ENCODE measurements around the gene TENT5A.
"Not testable (repeated sequence)": the region's sequence is repeated elsewhere in the genome, so short reads cannot be mapped to it uniquely, and the experiment has no call there.

The TENT5A gene

DNA sequence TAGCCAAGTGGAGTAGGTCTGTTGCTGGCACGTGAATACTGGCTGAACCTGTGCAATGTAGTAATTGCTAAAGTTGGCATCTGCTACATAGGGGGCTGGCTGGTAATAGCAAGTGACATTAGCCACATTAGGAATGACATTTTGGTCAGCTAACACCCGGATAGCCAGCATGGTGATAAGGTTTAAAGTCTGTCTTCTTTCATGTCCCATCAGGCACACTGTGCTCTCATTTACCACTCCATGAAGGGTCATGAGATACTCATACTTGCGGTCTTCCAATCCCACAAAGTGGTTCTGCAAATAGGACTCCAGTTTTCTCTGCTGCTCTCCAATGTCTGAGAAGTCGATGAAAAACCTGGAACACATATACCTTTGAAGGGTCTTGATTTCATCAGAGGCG lies 2.8 kb downstream of the TENT5A start:
- DNase-seq = no peak

DNA sequence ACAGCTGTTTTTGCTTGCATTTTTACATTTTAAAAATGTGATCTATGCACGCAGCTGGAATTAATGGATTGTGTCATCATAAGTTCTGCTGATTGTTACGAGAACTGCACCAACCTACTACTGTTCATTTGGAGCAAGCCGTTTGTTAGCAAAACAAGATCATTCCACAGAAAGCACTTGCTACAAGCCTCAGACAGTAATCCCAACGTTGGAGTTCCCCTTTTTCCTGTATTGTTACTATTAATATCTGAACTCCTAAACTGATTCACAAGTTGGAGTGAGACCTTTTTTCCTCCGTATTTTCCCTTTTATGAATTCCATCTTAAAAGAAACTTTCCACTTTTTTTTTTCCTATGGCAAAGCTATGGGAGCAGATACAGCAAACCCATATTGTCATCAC lies 3.5 kb downstream of the TENT5A start:
- DNase-seq = no peak

DNA sequence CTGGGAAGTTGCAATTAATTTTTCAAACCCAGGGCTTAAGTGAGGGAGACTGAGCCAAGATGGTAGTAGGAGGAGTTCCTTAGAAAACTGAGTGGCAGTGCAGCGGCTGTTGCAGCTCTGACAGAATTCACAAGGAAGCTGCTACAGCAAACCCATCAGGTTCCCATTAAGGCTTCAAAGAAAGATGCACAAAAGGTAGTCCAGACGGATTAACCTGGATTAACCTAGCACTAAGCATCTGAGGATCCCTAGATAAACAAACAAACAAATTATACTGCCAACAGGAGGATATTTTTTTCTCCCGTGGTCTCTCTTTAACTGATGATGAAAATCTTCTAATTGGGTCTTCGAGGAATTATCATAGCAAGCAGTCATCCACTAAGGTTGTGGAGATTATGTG lies 5.2 kb downstream of the TENT5A start:
- no peak for DNase-seq

DNA sequence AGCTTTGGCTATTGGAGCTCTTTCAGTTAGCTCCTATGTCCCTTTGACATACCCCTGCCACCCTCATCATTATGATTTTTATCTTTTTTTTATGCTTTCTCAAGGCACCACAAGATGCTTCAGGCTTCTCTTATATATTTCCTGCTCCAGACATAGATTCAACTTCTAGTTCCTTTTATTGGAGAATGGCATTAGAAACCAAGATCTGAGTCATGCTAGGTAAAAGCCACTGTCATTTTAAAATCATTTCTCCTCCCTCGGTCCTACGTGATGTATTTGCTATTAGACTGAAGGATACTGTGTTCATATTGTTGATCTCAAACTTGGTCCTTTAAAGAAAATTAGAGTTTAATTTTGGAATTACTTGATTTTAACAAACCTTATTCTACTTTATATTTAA lies 8.3 kb downstream of the TENT5A start:
- no peak for DNase-seq

DNA sequence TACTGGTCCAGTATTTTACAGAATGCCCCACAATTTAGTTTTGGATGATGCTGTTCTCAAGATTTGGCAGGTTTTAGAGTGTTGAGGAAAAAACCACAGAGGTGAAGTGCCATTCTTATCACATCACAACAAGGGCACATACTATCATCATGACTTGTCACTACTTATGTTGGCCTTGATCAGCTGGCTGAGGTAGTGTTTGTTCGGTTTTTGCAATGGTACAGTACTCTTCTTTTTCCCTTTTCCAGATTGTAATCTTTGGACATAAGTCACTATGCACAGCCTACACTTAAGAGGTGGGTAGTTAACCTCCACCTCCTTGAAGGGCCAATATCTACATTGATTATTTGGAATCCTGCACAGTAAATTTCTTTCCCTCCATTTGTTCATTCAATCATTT lies 8.8 kb downstream of the TENT5A start:
- no peak for DNase-seq

DNA sequence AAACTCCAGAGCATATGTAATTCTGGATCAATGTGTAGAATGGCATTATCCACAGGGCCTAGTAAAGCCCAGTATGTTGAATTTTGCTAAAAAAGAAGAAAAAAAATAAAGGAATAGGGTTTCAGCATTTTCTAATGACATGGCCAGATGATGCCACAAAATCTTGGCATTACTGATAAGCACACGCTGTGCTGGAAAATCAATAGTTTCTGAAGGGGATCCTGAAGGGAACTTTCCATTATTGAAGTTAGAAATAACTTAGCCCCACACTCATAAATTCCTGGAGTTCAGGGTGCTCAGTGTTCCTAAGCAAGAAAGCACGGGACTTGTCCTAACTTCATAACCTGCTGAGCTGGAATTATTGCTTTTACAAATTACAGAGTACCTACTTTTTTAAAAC lies 10.8 kb downstream of the TENT5A start:
- DNase-seq = no peak

DNA sequence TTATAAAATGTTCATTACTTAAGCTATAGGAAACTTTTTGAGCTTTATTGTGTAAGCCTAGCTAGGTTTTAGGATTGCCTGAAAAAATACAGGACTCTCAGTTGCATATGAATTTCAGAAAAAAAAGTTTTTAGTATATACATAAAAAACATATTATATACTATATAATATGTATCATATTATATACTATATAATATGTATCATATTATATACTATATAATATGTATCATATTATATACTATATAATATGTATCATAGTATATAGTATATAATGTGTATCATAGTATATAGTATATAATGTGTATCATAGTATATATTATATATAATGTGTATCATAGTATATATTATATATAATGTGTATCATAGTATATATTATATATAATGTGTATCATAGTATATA lies 11.9 kb downstream of the TENT5A start:
- DNase-seq = not testable (repeated sequence)

DNA sequence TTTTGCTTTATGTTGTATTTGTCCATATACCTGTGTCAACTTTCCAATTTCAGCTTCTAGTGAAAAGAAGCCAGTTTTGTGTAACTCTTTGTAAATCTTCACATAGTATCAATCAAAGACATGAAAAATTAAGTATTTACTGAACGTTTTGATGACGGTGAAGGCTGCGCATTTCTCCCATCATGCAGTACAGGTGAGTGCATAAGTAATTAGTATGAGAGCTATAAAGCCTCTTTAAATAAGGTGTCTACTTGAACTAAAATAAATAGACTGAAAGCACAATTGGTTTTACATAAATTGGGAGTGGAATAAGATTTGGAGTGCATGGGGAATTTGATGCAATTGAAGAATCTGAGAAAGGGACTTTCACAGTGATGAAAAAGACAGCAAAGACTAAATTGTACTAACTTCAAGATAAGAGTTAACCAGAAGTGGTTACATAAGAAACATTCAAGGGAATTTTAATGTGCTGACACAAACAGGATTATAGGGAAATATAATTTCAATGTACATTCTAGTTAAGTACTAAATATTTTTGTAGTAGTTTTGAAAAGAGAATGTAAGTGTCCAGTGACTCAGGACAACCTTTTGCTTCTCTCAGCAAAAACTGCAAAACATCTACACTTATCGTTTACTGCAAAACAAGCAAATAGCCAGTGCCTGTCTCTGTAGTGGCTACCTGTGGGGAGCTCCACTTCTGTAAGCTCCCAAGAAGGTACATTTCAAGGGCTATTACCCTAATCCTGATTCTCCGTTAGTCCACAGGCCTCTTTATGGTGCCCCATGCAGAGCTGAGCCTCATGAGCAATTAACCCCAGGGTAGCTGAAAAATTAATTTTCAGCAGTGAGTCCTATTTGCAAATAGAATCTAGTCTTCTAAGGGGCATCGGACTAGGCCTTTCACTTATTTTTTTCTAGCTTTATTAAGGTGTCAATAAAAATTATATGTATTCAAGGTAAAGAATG lies 13.0 kb downstream of the TENT5A start:
- DNase-seq = no peak

DNA sequence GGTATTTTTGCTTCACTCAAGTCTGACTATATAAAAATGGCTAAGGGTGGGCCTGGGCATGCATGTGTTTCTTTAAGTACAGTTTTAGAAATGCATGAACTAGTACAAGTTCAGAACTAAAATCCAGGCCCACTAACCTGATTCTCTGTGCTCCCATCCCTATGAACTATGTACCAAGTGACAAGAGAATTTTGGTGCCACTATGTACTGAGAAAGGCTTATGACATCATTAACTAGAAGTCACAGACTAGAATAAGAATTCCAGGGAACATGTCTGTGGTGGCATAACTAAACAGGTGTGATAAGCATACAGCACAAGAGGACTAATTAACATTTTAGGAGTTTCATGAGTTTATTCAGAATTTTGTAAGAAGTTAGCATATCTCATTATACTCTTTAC lies 16.1 kb downstream of the TENT5A start:
- no peak for DNase-seq

DNA sequence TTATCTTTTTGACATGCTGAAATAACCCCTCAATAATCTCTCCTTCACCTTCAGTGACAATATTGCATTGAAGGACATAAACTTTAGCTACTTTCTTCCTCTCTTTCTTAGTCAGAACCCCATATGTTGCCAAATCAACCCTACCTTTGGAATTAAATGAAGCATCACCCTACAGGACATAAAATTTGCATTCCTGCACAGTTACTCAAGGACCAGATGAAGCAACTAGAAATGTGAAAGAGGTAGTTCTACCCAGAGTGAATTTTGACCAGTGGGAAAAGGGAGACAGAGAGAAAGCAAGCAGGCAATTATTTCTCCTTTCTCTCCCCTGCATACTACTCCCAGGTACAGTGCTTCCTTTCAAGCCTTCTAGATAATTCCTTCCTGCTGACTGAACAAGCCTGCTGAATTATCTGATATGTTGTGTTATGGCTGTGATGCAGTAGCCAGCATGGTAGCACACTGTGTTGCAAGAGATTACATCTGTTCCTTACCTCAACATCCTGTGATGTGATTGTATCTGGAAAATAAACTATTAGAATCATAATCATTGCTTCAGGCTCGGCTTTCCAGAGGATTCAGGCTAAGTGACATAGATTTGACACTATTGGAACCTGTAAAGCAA lies 16.6 kb downstream of the TENT5A start:
- no peak for DNase-seq

DNA sequence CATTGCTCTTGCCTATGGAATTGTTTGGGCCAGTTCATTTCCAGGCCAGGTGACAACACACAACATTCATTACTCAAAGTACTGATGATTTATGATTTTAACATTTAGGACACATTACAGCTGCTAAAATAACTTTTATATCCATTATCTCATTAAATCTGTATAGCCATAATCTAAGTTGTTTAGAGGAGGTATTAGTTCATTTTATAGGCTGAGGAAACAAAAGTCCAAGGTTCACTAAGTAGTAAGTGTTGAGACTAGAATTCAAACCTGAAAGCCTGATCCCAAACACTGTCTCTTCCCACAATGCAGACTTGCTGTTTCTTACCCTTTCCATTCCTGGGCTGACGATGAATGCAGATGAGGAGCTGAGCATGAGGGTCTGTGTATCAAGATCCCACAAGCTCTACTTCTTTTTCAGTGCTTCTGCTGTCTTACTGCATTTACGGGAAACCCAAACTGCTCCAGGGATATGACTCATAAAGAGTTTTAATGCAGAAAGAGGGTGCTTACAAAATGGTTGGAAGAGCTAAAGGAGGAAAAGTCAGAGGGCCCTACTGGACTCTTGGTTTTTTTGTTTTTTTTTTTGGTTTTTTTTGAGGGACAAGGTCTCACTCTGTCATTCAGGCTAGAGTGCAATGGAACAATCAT lies 17.9 kb downstream of the TENT5A start:
- DNase-seq = no peak

DNA sequence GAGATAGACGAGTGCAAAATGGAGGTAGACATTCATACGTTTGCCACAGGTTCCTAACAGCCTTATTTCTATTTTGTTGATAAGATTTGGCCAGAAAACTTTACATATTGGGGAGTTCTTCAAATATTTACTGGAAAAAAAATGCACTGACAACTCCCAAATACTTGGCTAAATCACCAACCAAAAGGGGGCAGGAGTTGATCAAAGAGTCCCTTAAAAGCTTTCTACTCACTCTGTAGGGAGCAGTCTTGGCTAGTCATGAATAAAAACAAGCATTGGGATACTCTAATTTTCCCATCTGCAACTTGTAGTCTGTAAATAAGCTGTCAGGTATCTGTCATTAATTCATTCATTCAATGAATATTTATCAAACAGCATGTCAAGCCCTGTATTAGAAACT lies 18.4 kb downstream of the TENT5A start:
- DNase-seq = no peak

DNA sequence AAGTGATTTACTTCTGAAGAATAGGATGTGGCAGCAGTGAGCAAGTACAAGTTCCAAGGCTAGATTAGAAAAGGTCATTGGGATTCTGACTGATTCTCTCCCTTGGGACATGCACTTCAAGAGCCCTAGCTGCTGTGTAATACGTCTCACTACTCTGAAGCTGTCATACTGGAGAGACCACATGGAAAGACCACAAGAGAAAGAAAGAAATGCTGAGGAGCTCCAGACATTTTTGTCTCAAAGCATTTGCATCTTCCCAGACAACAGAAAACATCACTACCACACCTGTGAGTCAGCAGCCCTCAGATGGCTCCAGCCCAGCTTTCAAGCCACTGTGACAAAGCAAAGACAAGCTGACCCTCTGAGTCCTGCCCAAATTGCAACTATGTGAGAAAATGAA lies 20.7 kb downstream of the TENT5A start:
- DNase-seq = no peak

DNA sequence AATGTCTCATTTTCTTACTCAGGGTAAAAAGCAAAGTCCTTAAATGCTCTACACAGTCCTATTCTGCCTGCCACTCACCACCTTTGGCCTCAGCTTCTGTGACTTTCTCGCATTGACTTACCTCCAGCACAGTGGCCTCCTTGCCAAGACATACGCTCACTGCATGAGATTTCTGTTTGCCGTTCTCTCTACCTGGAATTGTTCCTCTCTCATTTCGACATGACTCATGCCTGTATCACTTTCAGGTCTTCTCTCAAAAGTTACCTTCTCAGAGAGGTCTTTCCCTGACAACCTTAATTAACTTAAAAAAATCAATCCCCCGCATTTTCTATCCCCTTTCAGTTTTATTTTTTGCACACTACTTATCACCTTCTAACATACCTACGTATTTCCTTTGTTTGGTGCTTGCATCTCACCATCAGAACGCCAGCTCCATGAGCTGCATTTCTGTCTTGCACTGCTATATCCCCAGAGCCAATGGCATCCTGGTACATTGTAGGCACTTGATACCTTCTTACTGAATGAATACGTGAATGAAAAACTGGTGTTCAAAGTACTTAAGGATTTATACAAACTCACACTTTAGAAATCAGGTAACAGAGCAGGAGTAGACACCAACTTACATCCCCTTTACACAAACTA lies 24.5 kb downstream of the TENT5A start:
- no peak for DNase-seq

DNA sequence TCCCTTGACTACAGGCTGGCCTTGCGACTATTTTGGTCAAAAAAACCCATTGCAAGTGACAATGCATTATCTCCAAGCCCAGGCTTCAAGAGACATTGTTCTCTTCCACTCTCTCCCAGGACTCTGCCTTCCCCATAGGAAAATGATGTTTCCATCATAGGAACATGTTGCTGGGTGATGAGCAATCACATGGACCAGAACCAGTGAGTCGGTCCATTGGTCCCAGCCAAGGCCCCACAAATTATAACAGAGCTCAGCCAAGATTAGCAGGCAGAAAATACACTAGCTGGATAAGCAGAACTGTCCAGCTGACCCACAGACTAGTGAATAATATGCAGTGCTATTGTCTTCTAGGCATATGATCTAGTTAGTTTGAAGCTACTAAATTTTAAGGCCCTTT lies 27.4 kb downstream of the TENT5A start:
- no peak for DNase-seq

DNA sequence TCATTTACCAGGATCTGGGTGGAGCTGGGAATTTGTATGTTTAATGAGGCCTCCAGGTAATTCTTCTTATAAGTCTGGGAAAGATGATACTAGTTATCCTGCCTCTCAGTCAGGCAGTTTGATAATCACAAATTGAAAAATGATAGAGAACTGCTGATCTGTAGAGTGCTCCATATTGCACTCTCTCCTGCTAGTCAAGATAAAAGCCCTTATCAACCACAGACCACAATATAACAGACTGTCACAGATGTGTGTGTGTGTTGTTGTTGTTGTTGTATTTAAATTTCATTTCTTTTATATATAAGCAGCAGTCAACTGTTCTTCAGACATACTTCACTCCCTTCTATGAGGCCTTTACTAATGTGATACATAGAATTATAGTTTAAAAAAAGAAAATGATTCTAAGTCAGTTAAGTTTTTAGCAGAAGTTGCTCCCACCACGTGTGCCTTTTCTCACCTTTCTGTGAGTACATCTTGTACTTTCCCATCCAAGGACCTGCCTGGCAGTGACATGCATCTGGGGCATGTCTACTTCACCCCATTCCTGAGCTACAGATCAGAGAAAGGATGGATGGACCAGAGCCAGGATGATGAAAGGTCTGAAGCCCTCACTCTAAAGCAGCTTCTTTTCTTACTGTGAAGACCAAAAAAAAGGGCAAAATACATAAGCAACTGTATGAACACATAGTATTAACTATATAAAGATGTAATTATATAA lies 29.8 kb downstream of the TENT5A start:
- DNase-seq = no peak

DNA sequence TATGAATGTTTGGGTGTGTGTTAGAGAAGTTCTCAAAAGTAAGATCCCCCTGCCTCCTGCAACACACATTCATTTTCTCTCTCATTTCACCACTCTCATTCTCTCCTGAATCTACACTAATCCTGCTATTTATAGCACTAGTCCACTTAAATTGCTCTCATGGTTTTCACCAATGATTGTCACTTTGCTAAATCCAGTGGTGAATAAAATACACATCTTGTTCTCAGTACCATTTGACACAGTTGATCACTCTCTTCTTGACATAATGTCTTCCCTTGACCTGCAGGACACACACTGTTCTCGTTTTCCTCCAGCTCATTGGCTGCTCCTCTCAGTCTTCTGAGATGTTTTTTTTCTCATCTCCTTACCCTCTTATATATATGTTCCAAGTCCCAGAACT lies 32.1 kb downstream of the TENT5A start:
- no peak for DNase-seq

DNA sequence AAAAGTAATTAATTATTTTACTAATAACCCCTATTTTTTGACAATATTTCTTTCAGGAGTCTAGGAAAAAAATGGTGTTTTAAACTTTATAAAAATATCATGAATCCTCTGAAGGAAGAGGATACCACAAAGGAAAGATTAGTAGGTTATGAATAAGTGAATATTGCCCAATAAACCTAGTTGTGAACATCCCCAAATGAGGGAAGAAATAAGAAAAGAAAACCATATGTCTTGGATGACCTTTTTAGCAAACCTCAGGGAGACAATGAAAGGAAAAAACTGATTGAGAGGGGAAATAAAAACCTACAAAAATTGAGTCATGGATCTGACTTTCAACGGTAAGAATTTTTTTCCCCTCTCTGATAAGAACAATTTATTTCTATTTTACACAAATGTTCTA lies 34.4 kb downstream of the TENT5A start:
- DNase-seq = no peak

DNA sequence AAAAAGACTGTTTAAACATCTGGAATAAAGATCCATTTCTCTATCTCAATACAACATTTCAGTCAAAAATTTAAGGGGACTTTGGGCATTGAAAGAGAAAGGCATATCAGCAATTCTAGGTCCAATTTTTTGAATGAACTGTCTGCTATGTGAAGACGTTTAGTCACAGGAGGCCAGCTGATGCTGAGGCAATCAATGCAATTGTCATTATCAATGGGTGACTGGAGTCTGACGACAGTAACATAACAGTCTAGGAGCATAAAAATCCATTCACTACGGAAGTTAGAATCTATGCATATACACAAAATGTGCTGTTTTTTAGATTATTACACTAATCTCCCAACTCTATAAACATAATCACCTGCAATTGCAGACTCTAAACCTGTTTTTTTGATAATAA lies 37.8 kb downstream of the TENT5A start:
- DNase-seq = no peak

DNA sequence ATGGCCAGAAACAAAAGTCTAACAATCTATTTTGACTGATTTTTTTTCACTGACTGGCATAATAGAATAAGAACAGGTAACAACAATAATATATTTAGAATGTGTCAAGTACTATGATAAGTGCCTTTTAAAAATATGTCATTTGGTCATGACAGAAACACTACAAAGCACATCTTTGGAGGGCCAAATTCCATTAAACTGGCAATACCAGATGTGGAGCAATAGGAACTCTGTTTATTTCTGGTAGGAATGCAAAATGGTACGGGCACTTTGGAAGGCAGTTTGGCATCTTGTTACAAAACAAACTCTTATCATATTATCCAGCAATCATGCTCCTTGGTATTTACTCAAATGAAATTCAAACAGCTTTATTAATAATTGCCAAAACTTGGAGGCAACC lies 39.3 kb downstream of the TENT5A start:
- no peak for DNase-seq

DNA sequence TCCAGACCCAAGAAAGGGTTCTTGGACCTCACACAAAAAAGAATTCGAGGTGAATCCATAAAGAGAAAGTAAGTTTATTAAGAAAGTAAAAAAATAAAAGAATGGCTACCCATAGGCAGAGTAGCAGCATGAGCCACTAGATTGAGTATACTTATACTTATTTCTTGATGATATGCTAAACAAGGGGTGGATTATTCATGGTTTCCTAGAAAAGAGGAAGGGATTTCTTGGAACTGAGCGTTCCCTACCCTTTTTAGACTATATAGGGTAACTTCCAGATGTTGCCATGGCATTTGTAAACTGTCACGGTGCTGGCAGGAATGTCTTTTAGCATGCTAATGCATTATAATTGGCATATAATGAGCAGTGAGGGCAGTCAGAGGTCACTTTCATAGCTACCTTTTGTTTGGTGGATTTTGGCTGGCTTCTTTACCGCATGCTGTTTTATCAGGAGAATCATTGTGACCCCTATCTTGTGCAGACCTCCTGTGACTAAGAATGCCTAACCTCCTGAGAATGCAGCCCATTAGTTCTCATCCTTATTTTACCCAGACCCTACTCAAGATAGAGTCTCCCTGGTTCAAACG lies 44.3 kb downstream of the TENT5A start:
- DNase-seq = no peak

DNA sequence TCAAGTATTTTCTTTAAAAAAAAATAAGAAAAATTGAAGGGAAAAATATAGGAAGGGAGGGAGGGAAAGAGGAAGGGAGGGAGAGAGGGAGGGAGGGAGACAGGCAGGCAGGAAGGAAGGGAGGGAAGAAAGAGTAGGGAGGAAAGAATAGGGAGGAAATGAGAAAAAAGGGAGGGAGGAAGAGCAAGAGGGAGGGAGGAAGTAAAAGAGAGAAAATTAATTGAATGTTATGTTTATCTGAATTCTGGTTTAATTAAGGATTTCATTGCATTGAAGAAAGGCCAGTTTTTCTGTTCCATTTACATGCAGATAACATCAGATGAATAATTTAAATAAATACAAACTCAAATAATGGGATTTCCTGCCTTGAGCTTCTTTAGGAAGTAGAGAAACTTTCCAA lies 47.8 kb downstream of the TENT5A start:
- no peak for DNase-seq

DNA sequence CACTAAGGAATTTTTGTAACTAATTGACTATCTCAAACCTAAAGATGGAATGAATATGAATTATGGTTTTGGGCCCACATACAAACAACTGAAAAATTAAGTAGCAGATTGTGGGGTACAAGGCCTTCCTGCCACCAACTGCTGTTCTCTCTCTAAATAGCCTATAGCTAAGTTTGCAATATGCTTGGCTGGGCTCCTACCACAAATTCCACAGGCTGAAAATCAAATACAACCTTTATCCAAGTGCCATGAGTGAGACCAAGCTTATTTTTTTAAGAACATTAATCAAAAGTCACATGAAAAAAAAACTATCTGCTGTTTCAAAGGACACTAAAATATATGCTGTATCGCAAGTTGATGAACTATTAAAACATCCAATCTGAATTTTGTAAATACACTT lies 52.1 kb downstream of the TENT5A start:
- DNase-seq = no peak
